Keratinocyte (primary cell): ENCODE results near the gene ADAMTS16. TPM values are rescaled to one million over a fixed set of nuclear protein-coding genes. Genes with fewer than 3 reads are reported as not detected.

Experiments
- DNase-seq: peaks from one replicate; pipeline ENCODE4 v3.0.0-alpha.2; 2011; ENCODE audit warnings: low read depth, missing footprints, low spot score
- FAIRE-seq: peaks from 2 replicates; lab custom pipeline; 2011; peaks lifted over from hg19 to GRCh38; lab: Jason Lieb, UNC
- H2AFZ ChIP-seq: 2 replicates; pipeline ENCODE4 v1.6.0; 2012; ENCODE audit warnings: low read length, control low read depth, inconsistent platforms; ENCODE audit not compliant: control insufficient read depth
- H3K27ac ChIP-seq: 2 replicates; pipeline ENCODE4 v1.5.1; 2011; ENCODE audit warnings: low read length; ENCODE audit not compliant: control insufficient read depth, insufficient read depth
- H3K27me3 ChIP-seq: 3 replicates; pipeline ENCODE4 v1.6.0; 2011; ENCODE audit warnings: low read length; ENCODE audit not compliant: control insufficient read depth, insufficient read depth; ENCODE audit errors: extremely low read depth
- H3K36me3 ChIP-seq, 2 experiments: 2 replicates in 1 of 2; 3 replicates in 1 of 2; pipeline ENCODE4 v1.5.1; 2011; ENCODE audit warnings: low read length in 2 of 2, mild to moderate bottlenecking in 1 of 2; ENCODE audit not compliant: control insufficient read depth in 2 of 2, insufficient read depth in 2 of 2; ENCODE audit errors: extremely low read depth in 1 of 2
- H3K4me1 ChIP-seq: 3 replicates; pipeline ENCODE4 v1.5.1; 2011; ENCODE audit warnings: low read length; ENCODE audit not compliant: control insufficient read depth, insufficient read depth; ENCODE audit errors: extremely low read depth
- H3K4me2 ChIP-seq: 3 replicates; pipeline ENCODE4 v1.6.0; 2011; ENCODE audit warnings: low read depth, low read length; ENCODE audit not compliant: control insufficient read depth, insufficient read depth; ENCODE audit errors: extremely low read depth
- H3K4me3 ChIP-seq, 3 experiments: fragments of 200-600 bp in 1 of 3; sonication (generic) in 1 of 3; 2 replicates in 2 of 3; 3 replicates in 1 of 3; pipeline ENCODE4 v1.5.1; 2011 to 2016; ENCODE audit warnings: low read length in 3 of 3, mild to moderate bottlenecking in 3 of 3, control low read depth in 2 of 3, inconsistent platforms in 1 of 3, low read depth in 1 of 3, mixed read lengths in 1 of 3, mixed run types in 1 of 3, moderate library complexity in 1 of 3; ENCODE audit not compliant: control insufficient read depth in 2 of 3, insufficient read depth in 2 of 3; ENCODE audit errors: extremely low read depth in 1 of 3
- H3K79me2 ChIP-seq: 2 replicates; pipeline ENCODE4 v1.6.0; 2012; ENCODE audit warnings: low read length; ENCODE audit not compliant: control insufficient read depth, insufficient read depth
- H3K9ac ChIP-seq: 3 replicates; pipeline ENCODE4 v1.6.0; 2011; ENCODE audit warnings: low read length; ENCODE audit not compliant: control insufficient read depth, insufficient read depth; ENCODE audit errors: extremely low read depth
- H3K9me1 ChIP-seq: 3 replicates; pipeline ENCODE4 v1.6.0; 2011; ENCODE audit warnings: low read length; ENCODE audit not compliant: control insufficient read depth, insufficient read depth; ENCODE audit errors: extremely low read depth
- H3K9me3 ChIP-seq: 2 replicates; pipeline ENCODE4 v1.5.1; 2012; ENCODE audit warnings: low read depth, low read length; ENCODE audit not compliant: control insufficient read depth
- H4K20me1 ChIP-seq: 3 replicates; pipeline ENCODE4 v1.6.0; 2011; ENCODE audit warnings: low read length; ENCODE audit not compliant: control insufficient read depth, insufficient read depth; ENCODE audit errors: extremely low read depth
- EZH2 ChIP-seq: IDR thresholded peaks from one replicate; pipeline ENCODE4 v1.6.1; 2012; ENCODE audit warnings: inconsistent platforms, mild to moderate bottlenecking, low read length, moderate library complexity
- dilution Hi-C: fragments of 300-500 bp; cut with MboI; formaldehyde crosslinking; loops from one replicate; pipeline ENCODE4 v1.7.0; 2020; ENCODE audit warnings: low sequenced_read_pairs; ENCODE audit not compliant: extremely low pct_ligation_motif_present
- polyA plus RNA-seq, 5 experiments: library from polyadenylated mRNA; depleted of rRNA in 3 of 5; stranded (reverse) in 3 of 5; stranded (forward) in 1 of 5; unstranded in 1 of 5; fragments of >200 nt; gene quantifications; 1 replicate in 1 of 5; 2 replicates in 3 of 5; 3 replicates in 1 of 5; pipeline versions ENCODE4 v1.2.1 to v1.2.3, GENCODE V29; 2011 to 2012; ENCODE audit warnings: missing spikeins in 2 of 5, low read depth in 1 of 5, low replicate concordance in 1 of 5
- TF ChIP-seq, protein P1 (sequence below), 3 experiments: IDR thresholded peaks in 1 of 3; conservative IDR thresholded peaks in 1 of 3; optimal IDR thresholded peaks in 1 of 3; 2 replicates in 2 of 3; 3 replicates in 1 of 3; pipeline versions ENCODE3 to v1.5.1; 2011; ENCODE audit warnings: low read length in 3 of 3, mild to moderate bottlenecking in 3 of 3, moderate library complexity in 2 of 3, control low read depth in 1 of 3, inconsistent platforms in 1 of 3; ENCODE audit not compliant: insufficient read depth in 2 of 3; ENCODE audit errors: extremely low read depth in 1 of 3

Gene ADAMTS16
- polyA plus RNA-seq, 1 donor (not counting 4 experiments of a cell fraction or from before 2014, with no cell fraction given): not detected

DNA sequence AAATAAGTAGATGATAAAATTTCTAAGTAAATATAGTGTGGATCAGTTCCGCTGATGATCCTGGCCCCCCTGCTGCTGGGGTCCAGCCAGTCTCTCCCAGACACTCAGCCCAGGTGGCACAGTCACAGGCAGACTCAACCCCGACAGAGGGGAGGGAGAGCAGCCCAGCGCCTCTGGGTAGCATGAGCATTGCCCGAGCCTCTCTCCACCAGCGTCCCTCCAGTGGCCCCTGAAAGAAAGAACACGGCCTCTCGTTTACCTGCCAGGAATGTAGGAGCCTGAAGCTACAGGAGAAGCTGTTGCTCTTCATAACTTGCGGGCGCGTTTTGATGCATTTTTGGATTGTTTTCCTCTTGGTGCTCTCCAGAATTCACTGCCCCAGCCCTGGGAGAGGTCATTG lies 213.6 kb downstream of the ADAMTS16 start:
- TF ChIP-seq, protein P1, sequence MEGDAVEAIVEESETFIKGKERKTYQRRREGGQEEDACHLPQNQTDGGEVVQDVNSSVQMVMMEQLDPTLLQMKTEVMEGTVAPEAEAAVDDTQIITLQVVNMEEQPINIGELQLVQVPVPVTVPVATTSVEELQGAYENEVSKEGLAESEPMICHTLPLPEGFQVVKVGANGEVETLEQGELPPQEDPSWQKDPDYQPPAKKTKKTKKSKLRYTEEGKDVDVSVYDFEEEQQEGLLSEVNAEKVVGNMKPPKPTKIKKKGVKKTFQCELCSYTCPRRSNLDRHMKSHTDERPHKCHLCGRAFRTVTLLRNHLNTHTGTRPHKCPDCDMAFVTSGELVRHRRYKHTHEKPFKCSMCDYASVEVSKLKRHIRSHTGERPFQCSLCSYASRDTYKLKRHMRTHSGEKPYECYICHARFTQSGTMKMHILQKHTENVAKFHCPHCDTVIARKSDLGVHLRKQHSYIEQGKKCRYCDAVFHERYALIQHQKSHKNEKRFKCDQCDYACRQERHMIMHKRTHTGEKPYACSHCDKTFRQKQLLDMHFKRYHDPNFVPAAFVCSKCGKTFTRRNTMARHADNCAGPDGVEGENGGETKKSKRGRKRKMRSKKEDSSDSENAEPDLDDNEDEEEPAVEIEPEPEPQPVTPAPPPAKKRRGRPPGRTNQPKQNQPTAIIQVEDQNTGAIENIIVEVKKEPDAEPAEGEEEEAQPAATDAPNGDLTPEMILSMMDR (optimal IDR thresholded peaks at IDR 0.05 in 1 of 3, IDR thresholded peaks at IDR 0.05 in 1 of 3, conservative IDR thresholded peaks at IDR 0.05 in 1 of 3; ENCODE audit: extremely low read depth in 1 of 3, insufficient read depth in 2 of 3, low read length in 3 of 3): no peak
- no peak for TF ChIP-seq EZH2
- no peak overlapping the region for H2AFZ ChIP-seq
- H3K9me3 ChIP-seq: no peaks in the 10 kb centered on the region
- no peak overlapping the region for H3K4me2 ChIP-seq
- H4K20me1 ChIP-seq: no peaks in the 10 kb centered on the region
- no peak overlapping the region for H3K4me3 ChIP-seq
- H3K9me1 ChIP-seq: no peaks in the 10 kb centered on the region
- H3K79me2 ChIP-seq: no peaks in the 10 kb centered on the region
- H3K27ac ChIP-seq: no peak overlapping the region
- H3K36me3 ChIP-seq: no peaks in the 10 kb centered on the region
- FAIRE-seq (no peak), DNase-seq (no peak)
- no peak overlapping the region for H3K9ac ChIP-seq
- H3K27me3 ChIP-seq: no peaks in the 10 kb centered on the region
- H3K4me1 ChIP-seq: no peaks in the 10 kb centered on the region
- dilution Hi-C loops: no loop called here

DNA sequence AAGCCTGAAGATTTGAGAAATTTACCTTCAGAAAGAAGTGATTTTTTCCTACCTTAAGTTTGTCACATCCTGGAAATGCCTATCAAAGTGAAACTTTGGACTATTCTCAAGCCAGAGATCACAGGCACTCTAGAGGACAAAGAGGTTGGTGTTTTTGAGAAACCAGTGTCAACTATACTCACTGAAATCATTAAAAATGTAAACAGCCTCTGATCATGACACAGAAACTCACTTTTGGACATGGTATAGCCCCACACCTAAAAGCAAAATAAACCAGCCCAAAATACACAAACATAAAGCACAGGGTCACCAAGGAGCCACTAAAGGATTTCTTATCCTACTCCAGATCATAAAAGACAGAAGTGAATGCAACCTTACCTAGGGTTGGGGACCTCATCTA lies 216.6 kb downstream of the ADAMTS16 start:
- dilution Hi-C loops: no loop called here
- H3K4me1 ChIP-seq: no peaks in the 10 kb centered on the region

More for the DNA sequence above, 216.6 kb downstream of the ADAMTS16 start:
- Histone ChIP-seq H3K9ac (no peak overlapping the region), H3K27me3 (peaks cover 7% of the 10 kb centered on the region), H3K36me3 (no peaks in the 10 kb centered on the region), H2AFZ (no peak overlapping the region), H3K27ac (no peak overlapping the region), H4K20me1 (no peaks in the 10 kb centered on the region), H3K4me3 (no peak overlapping the region), H3K4me2 (no peak overlapping the region), H3K79me2 (no peaks in the 10 kb centered on the region), H3K9me3 (no peaks in the 10 kb centered on the region), H3K9me1 (no peaks in the 10 kb centered on the region)
- DNase-seq (no peak), FAIRE-seq (no peak)
- TF ChIP-seq, protein P1 (optimal IDR thresholded peaks at IDR 0.05 in 1 of 3, IDR thresholded peaks at IDR 0.05 in 1 of 3, conservative IDR thresholded peaks at IDR 0.05 in 1 of 3; ENCODE audit: extremely low read depth in 1 of 3, insufficient read depth in 2 of 3, low read length in 3 of 3): no peak
- TF ChIP-seq EZH2: no peak
